HepG2 (cell line): ENCODE measurements around the gene EIF4G1. TPM values are rescaled to one million over a fixed set of nuclear protein-coding genes. Genes with fewer than 3 reads are reported as not detected.

ENCODE experiments used
- ATF7-NPFF ChIP-seq: sonication (generic); formaldehyde crosslinking; IDR thresholded peaks from 2 replicates; pipeline ENCODE4 v1.8.1; 2023; ENCODE audit warnings: mild to moderate bottlenecking, low read depth, missing genetic modification reagents, moderate library complexity
- CAMTA2 ChIP-seq: sonication (generic); formaldehyde crosslinking; IDR thresholded peaks from 2 replicates; pipeline ENCODE4 v1.4.0; 2020; ENCODE audit warnings: mild to moderate bottlenecking, missing genetic modification reagents, borderline replicate concordance
- CSRNP2 ChIP-seq: sonication (generic); formaldehyde crosslinking; conservative IDR thresholded peaks from 2 replicates; pipeline ENCODE4 v1.8.0; 2022; ENCODE audit warnings: low read depth, missing genetic modification reagents
- EED ChIP-seq: sonication (generic); formaldehyde crosslinking; IDR thresholded peaks from 2 replicates; pipeline ENCODE4 v1.5.0; 2020; ENCODE audit warnings: mild to moderate bottlenecking, missing genetic modification reagents
- GABPA ChIP-seq, 2 experiments: IDR thresholded peaks; 2 replicates each; pipeline ENCODE4 v1.6.1; 2011 to 2016; ENCODE audit warnings: low read depth in 2 of 2, low read length in 1 of 2, missing biosample characterization in 1 of 2, missing genetic modification characterization in 1 of 2
- GFI1 ChIP-seq: sonication (generic); formaldehyde crosslinking; IDR thresholded peaks from 2 replicates; pipeline ENCODE4 v1.5.0; 2020; ENCODE audit warnings: missing genetic modification reagents, mild to moderate bottlenecking, borderline replicate concordance
- GLI4 ChIP-seq: sonication (generic); formaldehyde crosslinking; IDR thresholded peaks from 2 replicates; pipeline ENCODE4 v1.5.1; 2020; ENCODE audit warnings: missing genetic modification reagents, mild to moderate bottlenecking, moderate library complexity, borderline replicate concordance
- HDAC1 ChIP-seq: sonication (generic); formaldehyde crosslinking; IDR thresholded peaks from 2 replicates; pipeline ENCODE4 v1.5.1; 2020; ENCODE audit warnings: mild to moderate bottlenecking, missing genetic modification reagents
- IRF2 ChIP-seq: IDR thresholded peaks from 2 replicates; pipeline ENCODE4 v1.6.1; 2018; ENCODE audit warnings: missing genetic modification reagents, missing compliant biosample characterization
- MAX ChIP-seq: IDR thresholded peaks from 2 replicates; pipeline ENCODE4 v1.6.1; 2012; ENCODE audit warnings: inconsistent platforms
- MEIS2 ChIP-seq: sonication (generic); formaldehyde crosslinking; IDR thresholded peaks from 2 replicates; pipeline ENCODE4 v1.9.0; 2021; ENCODE audit warnings: mild to moderate bottlenecking, missing genetic modification reagents
- NPAS2 ChIP-seq: sonication (generic); formaldehyde crosslinking; IDR thresholded peaks from 2 replicates; pipeline ENCODE4 v1.8.0; 2022; ENCODE audit warnings: mild to moderate bottlenecking, missing genetic modification reagents, borderline replicate concordance
- SCMH1 ChIP-seq: sonication (generic); formaldehyde crosslinking; IDR thresholded peaks from 2 replicates; pipeline ENCODE4 v1.9.0; 2021; ENCODE audit warnings: missing genetic modification reagents, mild to moderate bottlenecking, borderline replicate concordance
- SIN3B ChIP-seq: fragments of 150-350 bp; IDR thresholded peaks from 2 replicates; pipeline ENCODE4 v1.6.1; 2014; ENCODE audit warnings: low read length
- SSRP1 ChIP-seq: IDR thresholded peaks from 2 replicates; pipeline ENCODE4 v1.6.1; 2016; ENCODE audit warnings: control low read depth
- SYNCRIP ChIP-seq: fragments of 200-400 bp; formaldehyde crosslinking; IDR thresholded peaks from 2 replicates; pipeline ENCODE4 v1.6.1; 2018; ENCODE audit warnings: mild to moderate bottlenecking, low read depth, low read length; ENCODE audit not compliant: insufficient read depth
- ZBTB3 ChIP-seq: sonication (generic); formaldehyde crosslinking; IDR thresholded peaks from 2 replicates; pipeline ENCODE4 v1.4.0; 2020; ENCODE audit warnings: low read depth, mild to moderate bottlenecking, moderate library complexity, missing genetic modification reagents, borderline replicate concordance
- ZFX ChIP-seq: sonication (generic); formaldehyde crosslinking; IDR thresholded peaks from 2 replicates; pipeline ENCODE4 v1.4.0; 2020; ENCODE audit warnings: mild to moderate bottlenecking, low read depth, missing genetic modification reagents, moderate library complexity
- ZIK1 ChIP-seq: sonication (generic); formaldehyde crosslinking; IDR thresholded peaks from 2 replicates; pipeline ENCODE4 v1.5.0; 2020; ENCODE audit warnings: mild to moderate bottlenecking, low read depth, missing genetic modification reagents, borderline replicate concordance
- ZNF251 ChIP-seq: sonication (generic); formaldehyde crosslinking; IDR thresholded peaks from 2 replicates; pipeline ENCODE4 v1.9.0; 2021; ENCODE audit warnings: mild to moderate bottlenecking, missing genetic modification reagents
- ZNF549 ChIP-seq: sonication (generic); formaldehyde crosslinking; IDR thresholded peaks from 2 replicates; pipeline ENCODE4 v1.5.0; 2020; ENCODE audit warnings: missing genetic modification reagents
- ZNF577 ChIP-seq: sonication (generic); formaldehyde crosslinking; IDR thresholded peaks from 2 replicates; pipeline ENCODE4 v1.4.0; 2020; ENCODE audit warnings: mild to moderate bottlenecking, low read depth, missing genetic modification reagents, borderline replicate concordance
- ZNF614 ChIP-seq: IDR thresholded peaks from 2 replicates; pipeline ENCODE4 v1.6.1; 2018; ENCODE audit warnings: missing biosample characterization, missing genetic modification reagents, inconsistent platforms, borderline replicate concordance
- ZNF639 ChIP-seq: conservative IDR thresholded peaks from 2 replicates; pipeline ENCODE4 v1.6.1; 2018; ENCODE audit warnings: missing genetic modification reagents
- ZNF75D ChIP-seq: sonication (generic); formaldehyde crosslinking; IDR thresholded peaks from 2 replicates; pipeline ENCODE4 v1.8.1; 2023; ENCODE audit warnings: missing genetic modification reagents, mild to moderate bottlenecking, borderline replicate concordance
- ZUFSP ChIP-seq: sonication (generic); formaldehyde crosslinking; IDR thresholded peaks from 2 replicates; pipeline ENCODE4 v1.9.0; 2021; ENCODE audit warnings: missing genetic modification reagents, mild to moderate bottlenecking, borderline replicate concordance
- polyA plus RNA-seq, 8 experiments: library from polyadenylated mRNA; depleted of rRNA in 3 of 8; stranded (reverse) in 7 of 8; unstranded in 1 of 8; fragments of >200 nt; fragmentation: Illumina TruSeq in 4 of 8; extraction: Trizol in 4 of 8; gene quantifications; 2 replicates each; pipeline versions ENCODE4 v1.2.1 to v1.2.3, GENCODE V29; 2011 to 2016; ENCODE audit warnings: low read depth in 4 of 8, missing spikeins in 1 of 8, mixed read lengths in 1 of 8; ENCODE audit not compliant: insufficient read depth in 1 of 8
- total RNA-seq, 5 experiments: library from RNA; depleted of rRNA; stranded (reverse); fragments of >200 nt; fragmentation: Illumina TruSeq; extraction: Trizol; gene quantifications; 2 replicates each; pipeline ENCODE4 v1.2.3, GENCODE V29; 2016; ENCODE audit warnings: low read depth in 1 of 5

The EIF4G1 gene
- total and polyA plus RNA-seq, 2 of the 13 experiments (the other 11 are each of a cell fraction or from before 2014, with no cell fraction given): 208 to 213 TPM

GRCh38 chr3:184378651-184379357 is 64.4 kb downstream of the EIF4G1 start (continued):
- no peak for TF ChIP-seq GABPA (IDR thresholded peaks at IDR 0.05; ENCODE audit: low read depth, low read length)
- TF ChIP-seq GABPA (CRISPR knock-in tag; IDR thresholded peaks at IDR 0.05; ENCODE audit: low read depth): 0 out of 2 replicates have a peak, but pooled peaks have one; percentile 40
- TF ChIP-seq CAMTA2 (CRISPR knock-in tag): no peak
- no peak; the same call in 1 of the 2 replicates for TF ChIP-seq ZFX (CRISPR knock-in tag)
- TF ChIP-seq ZNF639: no peak
- no peak for TF ChIP-seq SCMH1 (CRISPR knock-in tag)
- TF ChIP-seq ZBTB3 (CRISPR knock-in tag): no peak
- no peak for TF ChIP-seq ZNF549
- no peak for TF ChIP-seq MEIS2 (CRISPR knock-in tag)
- no peak for TF ChIP-seq ZUFSP (CRISPR knock-in tag)
- no peak for TF ChIP-seq IRF2 (CRISPR knock-in tag)
- TF ChIP-seq ZNF577 (CRISPR knock-in tag): no peak
- no peak for TF ChIP-seq SYNCRIP
- no peak for TF ChIP-seq ZNF75D
- TF ChIP-seq SIN3B: no peak
- peak; percentile 11; the same call in 1 of the 2 replicates for TF ChIP-seq MAX
- TF ChIP-seq CSRNP2 (CRISPR knock-in tag): no peak
- no peak for TF ChIP-seq ZNF614 (CRISPR knock-in tag)
- TF ChIP-seq GFI1 (CRISPR knock-in tag): no peak
- TF ChIP-seq ZNF251: no peak
- 0 out of 2 replicates have a peak, but pooled peaks have one; percentile 43 for TF ChIP-seq ATF7-NPFF
- no peak for TF ChIP-seq GLI4
- no peak for TF ChIP-seq NPAS2
- TF ChIP-seq HDAC1 (CRISPR knock-in tag): peak; percentile 6; the same call in 1 of the 2 replicates
- TF ChIP-seq SSRP1 (CRISPR knock-in tag): peak; percentile 42; the same call in 1 of the 2 replicates
- 0 out of 2 replicates have a peak, but pooled peaks have one; percentile 51 for TF ChIP-seq EED (CRISPR knock-in tag)
- no peak for TF ChIP-seq ZIK1
